Endodermal cell (in vitro differentiated cells): ENCODE measurements around the gene PDHX. TPM values are rescaled to one million over a fixed set of nuclear protein-coding genes. Genes with fewer than 3 reads are reported as not detected.

Experiments
- DNase-seq: peaks from one replicate; pipeline ENCODE4 v3.0.0-alpha.2; 2017
- H3K27ac ChIP-seq: 2 replicates; pipeline ENCODE4 v1.5.1; 2013; ENCODE audit warnings: mild to moderate bottlenecking, low read depth, low read length, moderate library complexity
- H3K27me3 ChIP-seq: 2 replicates; pipeline ENCODE4 v1.6.1; 2013; ENCODE audit warnings: mild to moderate bottlenecking, low read length, moderate library complexity; ENCODE audit not compliant: insufficient read depth, control insufficient read depth, poor library complexity, severe bottlenecking
- H3K36me3 ChIP-seq: 2 replicates; pipeline ENCODE4 v1.7.0; 2013; ENCODE audit warnings: mild to moderate bottlenecking, low read length, moderate library complexity; ENCODE audit not compliant: control insufficient read depth, insufficient read depth
- H3K4me1 ChIP-seq: one replicate; pipeline ENCODE4 v1.7.0; 2013; ENCODE audit warnings: low read length; ENCODE audit not compliant: control insufficient read depth, insufficient read depth
- H3K4me3 ChIP-seq: 2 replicates; pipeline ENCODE4 v1.5.1; 2013; ENCODE audit warnings: mild to moderate bottlenecking, low read length, moderate library complexity
- H3K9ac ChIP-seq: 2 replicates; pipeline ENCODE4 v1.6.1; 2013; ENCODE audit warnings: mild to moderate bottlenecking, low read length, moderate library complexity; ENCODE audit not compliant: poor library complexity, severe bottlenecking; ENCODE audit errors: extremely low read depth
- H3K9me3 ChIP-seq: 2 replicates; pipeline ENCODE4 v1.6.1; 2013; ENCODE audit warnings: mild to moderate bottlenecking, low read length, moderate library complexity; ENCODE audit not compliant: control insufficient read depth
- H3K27ac Mint-ChIP-seq: 2 replicates; pipeline ENCODE4 v1.8.0; 2020; ENCODE audit warnings: mixed read lengths
- H3K27me3 Mint-ChIP-seq: 2 replicates; pipeline ENCODE4 v1.8.0; 2021; ENCODE audit warnings: mild to moderate bottlenecking, mixed read lengths; ENCODE audit not compliant: insufficient read depth
- H3K36me3 Mint-ChIP-seq: 2 replicates; pipeline ENCODE4 v1.8.0; 2020; ENCODE audit warnings: low read depth, mixed read lengths
- H3K4me1 Mint-ChIP-seq: 2 replicates; pipeline ENCODE4 v1.8.0; 2020; ENCODE audit warnings: mixed read lengths
- H3K4me3 Mint-ChIP-seq: 2 replicates; pipeline ENCODE4 v1.8.0; 2020; ENCODE audit warnings: mild to moderate bottlenecking, moderate library complexity, mixed read lengths
- H3K9me3 Mint-ChIP-seq: 2 replicates; pipeline ENCODE4 v1.8.0; 2020; ENCODE audit warnings: mild to moderate bottlenecking, mixed read lengths
- CTCF ChIP-seq: fragments of 200-600 bp; sonication (generic); conservative IDR thresholded peaks from 2 replicates; pipeline ENCODE4 v1.5.0; 2021; ENCODE audit warnings: antibody characterized with exemption, mild to moderate bottlenecking
- WGBS, 2 experiments: methylation state at CpG; one replicate each; pipeline versions ENCODE4 v1.1.5 to v1.1.7; 2013; ENCODE audit warnings: missing lambda C conversion rate in 2 of 2, mixed read lengths in 1 of 2; ENCODE audit not compliant: insufficient coverage in 1 of 2, insufficient read length in 1 of 2; 5-methylcytosine and 5-hydroxymethylcytosine counted together
- total RNA-seq, 2 donors: library from RNA; stranded (reverse); fragmentation: NEBNext Ultra II Directional in 1 of 2; extraction: Animal tissue kit (Norgen Biotek cat#: 25700) in 1 of 2; gene quantifications; 2 replicates in 1 of 2; 3 replicates in 1 of 2; pipeline ENCODE4 v1.2.1, GENCODE V29; 2021

The PDHX gene
- total RNA-seq, 2 donors from 2014 or later = 42.0 to 48.6 TPM

GRCh38 chr11:34874202-34874601 lies 42.2 kb upstream of the PDHX start:
- TF ChIP-seq CTCF = no peak
- H3K36me3 ChIP-seq = peaks cover 15% of the 10 kb centered on the region
- Mint-ChIP-seq H3K36me3 (peaks cover 17% of the 10 kb centered on the region), H3K4me3 (no peak overlapping the region), H3K27ac (no peak overlapping the region), H3K27me3 (no peaks in the 10 kb centered on the region), H3K9me3 (peaks cover 6% of the 10 kb centered on the region), H3K4me1 (peaks cover 11% of the 10 kb centered on the region)
- no peak for DNase-seq
- no peak overlapping the region for H3K9ac ChIP-seq
- H3K4me3 ChIP-seq = no peak overlapping the region
- WGBS, 2 experiments = 98 to 100% methylated on average over 2 to 4 of the region's 4 CpGs
- no peaks in the 10 kb centered on the region for H3K27me3 ChIP-seq
- no peak overlapping the region for H3K27ac ChIP-seq
- peaks cover 7% of the 10 kb centered on the region for H3K9me3 ChIP-seq
- peaks cover 5% of the 10 kb centered on the region for H3K4me1 ChIP-seq

GRCh38 chr11:34877375-34877975 lies 38.9 kb upstream of the PDHX start:
- Histone ChIP-seq H3K27me3 (no peaks in the 10 kb centered on the region), H3K36me3 (peaks cover 31% of the 10 kb centered on the region), H3K4me1 (no peaks in the 10 kb centered on the region), H3K4me3 (no peak overlapping the region), H3K9me3 (peaks cover 13% of the 10 kb centered on the region), H3K9ac (no peak overlapping the region), H3K27ac (no peak overlapping the region)
- DNase-seq = no peak
- H3K36me3 Mint-ChIP-seq = peaks cover 34% of the 10 kb centered on the region
- 89 to 92% methylated on average over 1 of the region's 3 CpGs for WGBS, 2 experiments
- no peak overlapping the region for H3K27ac Mint-ChIP-seq
- H3K9me3 Mint-ChIP-seq = peaks cover 11% of the 10 kb centered on the region
- no peak for TF ChIP-seq CTCF
- no peaks in the 10 kb centered on the region for H3K4me1 Mint-ChIP-seq
- H3K4me3 Mint-ChIP-seq = no peak overlapping the region
- no peaks in the 10 kb centered on the region for H3K27me3 Mint-ChIP-seq

- peaks cover 5% of the 10 kb centered on the region for H3K9me3 Mint-ChIP-seq
- H3K4me1 ChIP-seq = no peaks in the 10 kb centered on the region
- H3K36me3 ChIP-seq = peaks cover 57% of the 10 kb centered on the region
- no peaks in the 10 kb centered on the region for H3K27me3 Mint-ChIP-seq
- H3K27me3 ChIP-seq = no peaks in the 10 kb centered on the region
- H3K36me3 Mint-ChIP-seq = peaks cover 32% of the 10 kb centered on the region
- H3K27ac ChIP-seq = no peak overlapping the region
- peaks cover 6% of the 10 kb centered on the region for H3K9me3 ChIP-seq
- no peak for DNase-seq
- H3K4me1 Mint-ChIP-seq = no peaks in the 10 kb centered on the region
- H3K9ac ChIP-seq = no peak overlapping the region
- no peak overlapping the region for H3K27ac Mint-ChIP-seq
- H3K4me3 ChIP-seq = no peak overlapping the region
- no peak for TF ChIP-seq CTCF
- H3K4me3 Mint-ChIP-seq = no peak overlapping the region
- 96 to 100% methylated on average over 1 to 3 of the region's 3 CpGs for WGBS, 2 experiments
These were observed 34.5 kb upstream of the PDHX start for GRCh38 chr11:34881900-34882299.
